Fibroblast of skin of abdomen (primary cell): Measurements from ENCODE around the gene ANKRD52. TPM values are rescaled to one million over a fixed set of nuclear protein-coding genes. Genes with fewer than 3 reads are reported as not detected.
"Not testable (repeated sequence)": the region's sequence is repeated elsewhere in the genome, so short reads cannot be mapped to it uniquely, and the experiment has no call there.

Source experiments
- DNase-seq: peaks from one replicate; pipeline ENCODE4 v3.0.0-alpha.2; 2013
- polyA plus RNA-seq, 2 experiments: library from polyadenylated mRNA; unstranded; fragments of 120-200 nt; gene quantifications; one replicate each; pipeline ENCODE4 v1.2.1, GENCODE V29; 2013; ENCODE audit not compliant: insufficient read length in 2 of 2

Gene ANKRD52
- 36.1 TPM for polyA plus RNA-seq (2013, experiment 1 of 2; ENCODE audit: insufficient read length)
- 36.9 TPM for polyA plus RNA-seq (2013, experiment 2 of 2; ENCODE audit: insufficient read length)

DNA sequence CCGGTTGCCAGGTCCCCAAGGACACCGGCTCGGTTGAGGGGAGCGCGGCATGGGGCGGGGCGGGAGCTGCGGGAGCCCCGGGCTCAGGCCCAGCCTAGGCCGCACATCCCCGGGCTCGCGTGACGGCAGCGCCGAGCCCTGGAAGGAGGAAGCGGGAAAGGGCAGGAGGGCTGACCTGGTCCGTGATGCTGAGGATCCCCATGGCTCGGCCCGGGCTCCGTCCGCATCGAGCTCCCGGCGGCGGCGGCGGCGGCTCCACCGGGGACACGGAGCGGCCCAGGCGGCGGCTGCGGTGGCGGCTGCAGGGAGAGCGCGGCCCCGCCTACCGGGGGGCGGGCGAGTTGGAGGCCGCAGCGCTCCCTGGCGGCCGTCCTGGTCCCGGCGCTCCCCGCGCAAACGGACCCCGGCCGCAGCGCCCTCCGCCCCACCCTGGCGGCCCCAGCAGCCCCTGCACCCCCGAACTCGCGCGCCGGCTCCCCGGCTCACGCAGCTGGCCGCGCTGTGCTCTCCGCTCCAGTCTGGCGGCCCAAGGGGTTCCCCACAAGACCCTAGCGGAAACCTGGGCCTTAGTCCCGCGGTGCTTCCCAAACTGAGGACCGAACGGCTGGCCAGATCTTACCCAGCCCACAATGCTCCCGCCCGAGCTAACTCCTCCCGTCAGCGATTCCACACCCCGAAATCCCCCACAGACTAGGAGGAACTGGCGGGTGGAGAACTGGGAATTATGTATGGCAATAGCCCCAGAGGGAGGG is at the start of gene ANKRD52:
Gene ANKRD52, minus strand, starts transcription at position 317 of the 752 bp plus-strand sequence. Its CDS starts 115 bp downstream, at position 202.
- DNase-seq: peak; percentile 80

DNA sequence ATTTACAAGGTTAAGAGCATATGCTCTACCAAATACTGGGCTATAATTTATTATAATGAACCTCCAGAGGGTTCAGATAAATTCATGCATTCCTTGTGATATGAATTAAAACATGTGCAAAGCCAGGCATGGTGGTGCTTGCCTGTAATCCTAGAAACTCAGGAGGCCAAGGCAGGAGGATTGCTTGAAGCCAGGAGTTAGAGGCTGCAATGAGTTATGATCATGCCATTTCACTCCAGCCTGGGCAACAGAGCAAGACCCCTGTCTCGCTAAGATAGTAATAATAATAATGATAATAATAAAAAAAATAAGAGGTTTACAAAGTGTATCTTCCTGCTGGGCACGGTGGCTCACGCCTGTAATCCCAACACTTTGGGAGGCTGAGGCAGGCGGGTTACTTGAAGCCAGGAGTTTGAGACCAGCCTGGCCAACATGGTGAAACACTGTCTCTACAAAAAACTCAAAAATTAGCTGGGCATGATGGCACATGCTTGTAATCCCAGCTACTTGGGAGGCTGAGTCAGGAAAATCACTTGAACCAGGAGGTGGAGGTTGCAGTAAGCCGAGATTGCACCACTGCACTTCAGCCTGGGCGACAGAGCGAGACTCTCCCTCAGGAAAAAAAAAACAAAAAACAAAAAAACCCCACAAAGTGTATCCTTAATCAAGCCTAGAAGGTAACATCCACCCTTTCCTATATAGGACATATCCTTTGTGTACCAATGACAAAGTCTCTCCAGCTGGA is 49.2 kb upstream of the ANKRD52 start:
- DNase-seq: no peak

DNA sequence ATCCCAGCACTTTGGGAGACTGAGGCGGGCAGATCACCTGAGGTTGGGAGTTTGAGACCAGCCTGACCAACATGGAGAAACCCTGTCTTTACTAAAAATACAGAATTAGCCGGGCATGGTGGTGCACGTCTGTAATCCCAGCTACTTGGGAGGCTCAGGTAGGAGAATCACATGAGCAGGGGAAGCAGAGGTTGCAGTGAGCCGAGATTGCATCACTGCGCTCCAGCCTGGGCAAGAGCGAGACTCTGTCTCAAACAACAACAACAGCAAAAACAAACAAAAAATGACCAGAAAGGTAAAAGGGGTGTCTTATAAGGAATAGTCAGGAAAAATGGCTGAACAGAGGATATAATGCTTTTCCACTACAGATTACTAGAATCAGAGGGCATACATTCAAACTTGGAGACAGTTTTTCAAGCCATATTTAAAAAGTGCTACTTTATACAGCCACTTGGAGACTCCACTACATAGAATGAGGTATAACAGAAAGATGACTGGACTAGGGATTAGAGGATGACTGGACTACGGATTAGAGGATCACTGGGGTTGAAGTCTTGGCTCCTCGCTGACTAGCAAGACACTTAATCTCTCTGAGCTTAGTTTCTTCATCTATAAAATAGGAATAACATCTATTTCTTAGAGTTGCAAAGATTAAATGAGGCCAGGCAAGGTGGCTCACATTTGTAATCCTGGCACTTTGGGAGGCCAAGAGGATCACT is 46.8 kb upstream of the ANKRD52 start:
- DNase-seq: no peak

DNA sequence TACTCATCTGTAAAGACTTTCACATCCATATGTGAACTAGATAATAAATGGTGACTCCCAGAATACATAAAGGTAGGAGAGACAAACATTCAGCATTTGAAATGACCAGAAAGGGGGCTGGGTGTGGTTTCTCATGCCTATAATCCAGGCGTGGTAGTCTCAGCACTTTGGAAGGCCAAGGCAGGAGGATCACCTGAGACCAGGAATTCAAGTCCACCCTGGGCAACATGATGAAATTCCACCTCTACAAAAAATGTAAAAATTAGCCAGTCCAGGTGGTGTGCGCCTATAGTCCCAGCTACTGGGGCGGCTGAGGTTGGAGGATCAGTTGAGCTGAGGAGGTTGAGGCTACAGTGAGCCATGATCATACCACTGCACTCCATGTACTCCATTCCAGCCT is 46.1 kb upstream of the ANKRD52 start:
- no peak for DNase-seq

DNA sequence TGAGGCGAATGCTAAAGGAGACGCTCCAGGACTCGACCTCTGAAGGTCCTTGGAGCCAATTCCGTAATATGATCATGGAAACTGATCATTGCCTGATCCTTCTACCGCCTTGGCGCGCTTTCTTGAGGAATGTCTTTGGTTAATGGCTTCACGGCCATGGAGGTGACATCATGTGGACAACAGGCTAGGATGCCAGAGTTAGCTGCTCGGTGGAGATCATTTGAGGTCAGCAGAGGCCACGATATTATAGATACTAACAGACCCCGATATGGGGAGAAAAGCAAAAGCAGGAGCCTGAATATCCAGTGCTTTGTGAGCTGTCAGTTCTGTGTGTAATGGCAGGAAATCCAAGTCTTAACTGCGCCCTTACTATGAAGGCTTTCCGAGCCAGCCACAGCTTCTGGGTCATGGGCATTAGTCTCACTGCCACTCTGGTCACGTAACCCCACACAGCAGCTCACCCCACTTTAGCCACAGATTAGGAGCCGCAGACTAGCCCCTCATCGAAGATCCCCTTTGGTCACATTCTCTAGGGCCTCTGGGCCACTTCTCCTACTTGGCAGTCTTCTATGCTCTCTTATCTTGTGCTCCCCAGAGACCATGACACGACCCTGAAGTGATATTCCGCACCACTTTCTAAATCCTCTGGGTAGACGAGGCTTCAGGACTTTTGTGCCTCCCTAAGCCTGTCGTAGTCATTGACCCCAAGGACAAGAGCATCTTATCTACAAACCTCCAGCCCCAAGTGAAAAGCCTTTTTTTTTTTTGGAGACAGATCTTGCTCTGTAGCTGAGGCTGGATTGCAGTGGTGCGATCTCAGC is 42.7 kb upstream of the ANKRD52 start:
- DNase-seq: no peak

DNA sequence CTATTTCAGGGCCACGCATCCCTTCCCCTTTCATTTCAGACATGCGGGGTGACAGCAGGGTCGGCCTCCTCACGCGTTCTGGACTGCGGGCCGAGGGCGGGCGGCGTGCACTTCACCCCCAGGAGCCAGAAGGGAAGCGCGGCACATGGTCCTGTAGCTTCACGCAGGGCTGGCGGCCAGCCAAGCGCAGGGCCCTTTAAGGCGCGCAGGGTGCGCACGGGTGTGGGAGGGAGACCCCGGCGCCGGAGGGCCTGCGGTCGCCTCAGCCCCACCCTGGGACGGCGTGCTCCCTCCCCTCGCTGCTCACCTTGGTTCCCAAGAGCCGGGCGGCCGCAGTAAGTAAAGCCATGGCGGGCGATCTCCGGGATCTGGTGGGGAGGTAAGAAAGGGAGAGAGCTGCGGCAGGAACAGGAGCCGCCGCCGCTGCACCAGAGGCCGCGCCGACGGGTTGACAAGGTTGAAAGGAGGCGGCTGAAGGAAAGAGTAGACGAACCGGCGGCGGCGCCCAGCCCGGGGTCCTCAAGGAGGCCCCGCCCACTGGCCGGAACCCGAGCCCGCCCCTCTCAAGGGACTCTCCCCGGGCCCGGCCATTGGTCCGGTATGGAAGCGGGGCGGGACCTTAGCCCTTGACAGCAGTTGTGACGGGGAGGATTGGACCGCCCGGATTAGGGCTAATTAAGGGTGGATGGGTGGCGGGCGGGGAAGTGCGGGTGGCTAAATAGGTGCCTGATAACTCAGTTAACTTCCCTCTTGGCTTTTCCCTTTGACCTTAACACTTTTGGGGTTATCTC is 41.9 kb upstream of the ANKRD52 start, which contains the start of gene CS:
Gene CS, minus strand, starts transcription at position 478 of the 791 bp plus-strand sequence. Its CDS starts 129 bp downstream, at position 349.
- peak; percentile 98 for DNase-seq

DNA sequence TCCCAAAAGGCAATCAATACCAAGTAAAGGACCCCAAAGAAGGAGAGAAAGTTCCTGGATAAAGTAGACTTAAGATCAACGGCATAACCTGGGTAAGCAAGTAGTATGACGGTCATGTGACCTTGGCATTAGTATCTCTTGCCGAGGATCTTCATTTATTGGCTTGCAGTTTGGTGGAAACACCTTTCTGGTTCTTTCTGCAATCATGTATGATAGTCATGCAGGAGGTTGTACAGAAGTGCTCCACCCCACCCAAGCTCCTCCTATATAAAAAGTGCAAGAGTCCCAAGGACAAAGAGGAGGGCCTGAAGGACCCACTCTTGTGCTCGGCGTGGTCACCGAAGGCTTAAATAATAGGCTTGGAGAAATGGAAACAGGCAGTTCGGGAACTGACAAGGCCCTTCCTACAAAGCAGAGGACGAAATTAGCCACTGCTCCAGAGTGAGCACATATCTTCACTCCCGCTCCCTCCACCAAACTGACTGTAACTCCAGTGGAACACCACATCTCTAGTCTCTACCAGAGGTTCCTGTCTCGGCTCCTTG is 41.2 kb upstream of the ANKRD52 start:
- DNase-seq: no peak

DNA sequence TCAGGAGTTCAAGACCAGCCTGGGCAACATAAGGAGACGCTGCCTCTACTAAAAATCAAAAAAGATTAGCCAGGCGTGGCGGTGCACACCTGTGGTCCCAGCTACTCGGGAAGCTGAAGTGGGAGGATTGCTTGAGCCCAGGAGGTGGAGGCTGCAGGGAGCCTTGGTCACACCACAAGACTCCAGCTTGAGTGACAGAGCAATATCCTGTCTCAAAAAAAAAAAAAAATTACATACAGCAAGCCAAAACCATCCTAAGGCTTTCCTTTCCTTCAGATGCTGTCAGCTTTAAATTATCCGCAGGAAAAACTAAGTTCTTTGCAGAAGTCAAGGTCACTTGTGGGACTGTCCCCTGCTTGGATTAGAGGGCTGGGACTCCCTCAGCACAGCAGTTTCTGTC is 40.6 kb upstream of the ANKRD52 start:
- DNase-seq: no peak

DNA sequence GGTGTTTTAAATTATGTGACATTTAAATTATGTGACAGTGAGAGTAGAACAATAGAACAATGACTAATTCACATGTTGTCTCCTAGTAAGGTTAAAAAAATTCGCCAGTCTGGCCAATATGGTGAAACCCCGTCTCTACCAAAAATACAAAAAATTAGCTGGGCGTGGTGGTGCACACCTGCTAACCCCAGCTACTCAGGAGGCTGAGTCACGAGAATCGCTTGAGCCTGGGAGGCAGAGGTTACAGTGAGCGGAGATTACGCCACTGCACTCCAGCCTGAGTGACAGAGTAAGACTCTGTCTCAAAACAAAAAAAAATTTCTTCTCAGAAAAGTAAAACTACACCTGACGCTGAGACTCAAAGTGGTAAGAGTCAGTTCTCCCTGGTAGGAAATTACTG is 39.2 kb upstream of the ANKRD52 start:
- DNase-seq: no peak

DNA sequence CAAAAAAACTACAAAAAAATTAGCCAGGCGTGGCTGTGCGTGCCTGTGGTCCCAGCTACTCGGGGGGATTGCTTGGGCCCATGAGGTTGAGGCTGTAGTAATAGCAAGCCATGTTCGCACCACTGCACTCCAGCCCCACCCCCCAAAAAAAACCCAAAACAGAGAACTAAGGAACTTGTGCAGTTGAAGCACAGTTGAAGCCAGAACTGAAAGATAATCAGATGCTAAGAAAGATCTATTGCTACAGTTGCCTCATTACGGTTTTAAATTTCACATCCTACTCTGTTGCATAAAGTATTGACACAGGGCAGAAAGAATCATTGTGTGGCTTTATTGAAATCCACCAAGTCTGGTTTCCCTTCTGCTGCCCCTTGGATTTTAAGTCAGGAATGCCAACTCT is 38.1 kb upstream of the ANKRD52 start:
- DNase-seq: no peak

DNA sequence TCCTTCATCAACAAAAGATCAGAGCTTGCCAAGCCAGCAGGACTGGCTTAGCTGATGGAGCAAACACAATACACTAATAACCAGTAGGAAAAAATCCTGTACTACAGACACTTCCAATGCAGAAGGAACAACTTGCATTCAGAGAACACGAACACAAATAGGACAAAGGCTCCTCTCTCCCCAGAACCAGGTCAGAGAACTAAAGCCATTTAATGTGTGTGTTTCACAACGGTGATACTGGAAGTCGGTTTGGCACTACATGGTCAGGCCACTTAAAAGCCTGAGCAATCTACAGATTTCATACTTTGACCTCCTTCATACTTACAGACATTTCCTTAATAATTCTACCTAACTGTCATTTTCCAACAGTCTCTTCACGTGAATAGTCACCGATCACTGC is 35.6 kb upstream of the ANKRD52 start:
- DNase-seq: no peak

DNA sequence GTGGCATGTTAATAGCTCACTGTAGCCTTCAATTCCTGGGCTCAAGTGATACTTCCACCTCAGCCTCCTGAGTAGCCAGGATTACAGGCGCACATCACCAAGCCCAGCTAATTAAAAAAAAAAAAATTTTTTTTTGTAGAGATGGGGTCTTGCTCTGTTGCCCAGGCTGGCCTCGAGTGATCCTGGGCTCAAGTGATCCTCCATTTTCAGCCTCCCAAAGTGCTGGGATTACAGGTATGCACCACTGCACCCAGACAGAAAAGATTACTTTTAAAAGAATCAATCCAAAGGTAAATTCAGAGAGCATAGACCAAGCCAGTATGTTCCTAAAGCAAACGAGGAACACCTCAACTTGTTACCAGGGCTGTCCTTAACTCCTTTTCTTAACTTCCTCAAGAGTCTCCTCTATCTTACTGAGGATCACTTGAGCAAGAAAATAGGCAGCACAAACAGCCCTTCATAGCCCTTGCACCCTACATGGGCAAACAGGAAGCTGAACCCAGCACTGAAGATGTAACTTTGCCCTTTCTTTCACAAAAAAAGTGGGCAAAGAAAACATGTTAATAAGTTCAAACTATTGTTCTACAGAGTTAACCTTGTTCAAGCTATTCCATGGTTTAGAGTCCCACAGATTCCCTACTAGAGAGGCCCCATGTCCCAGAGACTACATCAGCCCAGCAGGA is 30.7 kb upstream of the ANKRD52 start:
- DNase-seq: no peak

DNA sequence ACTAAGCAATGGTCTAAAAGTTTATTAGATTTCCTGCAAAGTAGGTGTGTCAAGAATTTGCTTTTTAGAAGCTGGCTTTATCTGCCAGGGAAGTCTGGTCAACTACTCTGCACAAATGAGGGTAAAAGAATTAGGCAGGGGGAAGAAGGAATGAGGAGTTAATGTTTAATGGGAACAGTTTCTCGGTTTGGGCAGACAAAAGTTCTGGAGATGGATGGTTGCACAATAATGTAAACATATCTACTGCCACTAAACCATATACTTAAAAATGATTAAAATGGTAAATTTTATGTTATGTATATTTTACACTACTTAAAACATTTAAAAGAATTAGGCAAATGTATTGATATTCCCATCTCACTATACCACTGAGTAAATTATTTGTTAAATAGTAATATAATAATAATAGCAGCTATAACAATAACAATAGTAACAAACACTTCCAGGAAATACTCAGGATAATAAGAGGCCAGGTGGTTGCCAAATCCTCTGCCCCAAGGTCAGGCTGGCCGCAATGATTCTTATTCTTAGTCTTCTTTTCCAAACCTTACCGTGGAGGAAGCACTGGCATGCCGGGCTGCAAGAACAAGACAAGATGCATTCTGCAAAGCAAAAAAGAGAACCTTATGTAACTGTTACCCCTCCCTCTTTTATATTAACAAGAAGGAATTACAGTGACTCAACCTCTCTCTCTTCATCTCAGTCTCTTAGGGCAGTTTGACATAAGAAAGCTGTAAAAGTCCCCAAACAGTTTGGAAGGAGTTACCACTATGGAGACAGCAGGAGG is 28.1 kb upstream of the ANKRD52 start:
- no peak for DNase-seq

DNA sequence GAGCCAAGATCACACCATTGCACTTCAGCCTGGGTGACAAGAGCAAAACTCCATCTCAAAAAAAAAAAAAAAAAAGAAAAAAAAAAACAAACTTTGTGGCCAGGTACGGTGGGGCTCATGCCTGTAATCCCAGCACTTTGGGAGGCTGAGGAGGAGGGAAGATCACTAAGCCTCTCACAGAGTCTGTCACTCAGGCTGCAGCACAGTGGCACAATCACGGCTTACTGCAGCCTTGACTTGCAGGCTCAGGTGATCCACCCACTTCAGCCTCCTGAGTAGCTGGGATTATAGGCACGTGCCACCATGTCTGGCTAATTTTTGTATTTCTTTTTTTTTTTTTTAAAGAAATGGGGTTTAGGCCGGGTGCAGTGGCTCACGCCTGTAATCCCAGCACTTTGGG is 26.1 kb upstream of the ANKRD52 start:
- DNase-seq: not testable (repeated sequence)

DNA sequence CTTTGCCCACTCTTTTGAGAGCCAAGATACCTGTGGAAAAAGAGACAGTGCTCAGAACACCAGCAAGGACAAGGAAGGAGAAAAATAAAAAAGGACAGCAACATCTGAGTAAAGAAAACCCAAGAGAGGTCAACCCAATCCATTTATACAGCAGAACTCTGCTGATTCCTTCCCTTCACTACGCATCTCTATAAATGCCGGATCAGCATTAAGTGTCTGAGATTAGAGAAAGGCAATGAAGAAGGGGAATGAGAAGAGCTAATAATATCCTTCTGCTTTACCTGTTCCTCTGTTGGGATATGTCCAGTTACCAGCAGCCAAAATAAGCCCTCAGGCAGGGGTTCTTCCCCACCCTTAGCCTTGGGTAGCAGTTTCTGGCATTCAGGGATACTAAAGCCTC is 24.4 kb upstream of the ANKRD52 start:
- DNase-seq: no peak

DNA sequence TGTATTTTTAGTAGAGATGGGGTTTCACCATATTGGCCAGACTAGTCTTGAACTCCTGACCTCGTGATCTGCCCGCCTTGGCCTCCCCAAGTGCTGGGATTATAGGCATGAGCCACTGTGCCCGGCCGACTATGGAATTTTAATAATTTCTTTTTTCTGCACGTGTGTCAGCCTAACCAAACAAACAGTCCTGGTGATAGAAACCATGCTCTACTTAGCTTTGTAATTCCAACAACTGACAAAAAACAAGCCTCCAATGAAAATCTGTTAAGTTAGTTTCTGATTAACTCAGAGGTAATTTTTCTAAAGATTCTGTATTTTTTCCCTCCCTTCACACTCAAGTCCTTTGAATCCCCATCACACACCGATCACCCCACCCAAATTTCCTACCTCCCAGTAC is 23.8 kb upstream of the ANKRD52 start:
- no peak for DNase-seq

DNA sequence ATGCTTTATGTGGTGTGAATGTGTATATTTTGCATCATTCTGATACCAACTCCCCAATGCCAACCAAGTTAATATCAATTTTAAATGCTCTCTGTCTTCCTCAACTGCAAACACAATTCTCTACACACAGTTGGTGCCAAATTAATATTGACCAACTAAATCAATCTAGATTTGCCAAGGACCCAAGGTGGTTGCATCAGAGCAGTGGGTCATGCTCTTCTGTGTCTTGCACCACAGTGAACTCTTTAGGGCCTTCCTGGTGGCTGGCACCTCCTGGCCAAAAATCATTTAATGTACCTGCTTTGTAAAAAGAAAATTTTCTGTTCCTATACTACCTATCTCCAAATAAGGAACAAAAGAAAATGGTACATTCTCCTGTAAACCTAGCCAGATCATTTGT is 22.7 kb upstream of the ANKRD52 start:
- DNase-seq: no peak

DNA sequence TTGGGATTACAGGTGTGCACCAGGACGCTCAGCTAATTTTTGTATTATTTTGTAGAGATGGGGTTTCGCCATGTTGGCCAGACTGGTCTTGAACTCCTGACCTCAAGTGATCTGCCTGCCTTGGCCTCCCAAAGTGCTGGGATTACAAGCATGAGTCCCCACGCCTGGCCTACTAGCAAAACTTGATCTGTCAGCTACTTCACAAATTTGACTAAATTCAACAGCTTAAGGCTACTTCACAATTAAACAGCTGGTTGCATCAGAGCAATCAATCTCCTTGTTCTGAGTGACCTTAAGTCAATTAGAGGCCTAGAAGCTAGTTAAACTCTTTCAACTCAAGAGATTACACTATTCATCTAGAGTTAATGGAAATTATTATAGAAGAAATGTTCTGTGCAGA is 20.7 kb upstream of the ANKRD52 start:
- no peak for DNase-seq

DNA sequence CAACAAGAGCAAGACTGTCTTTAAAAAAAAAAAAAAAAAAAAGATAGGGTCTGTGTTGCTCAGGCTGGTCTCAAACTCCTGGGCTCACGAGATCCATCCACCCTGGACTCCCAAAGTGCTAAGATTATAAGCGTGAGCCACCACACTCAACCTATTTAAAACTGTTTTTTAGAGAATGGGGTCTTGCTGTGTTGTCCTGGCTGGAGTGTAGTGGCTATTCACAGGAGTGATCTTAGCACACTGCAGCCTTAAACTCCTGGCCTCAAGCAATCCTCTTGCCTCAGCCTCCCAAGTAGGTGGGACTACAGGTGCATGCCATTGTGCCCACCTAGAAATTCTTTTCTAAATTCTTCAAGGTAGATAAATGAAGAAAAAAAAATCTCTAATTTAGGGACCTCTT is 16.1 kb upstream of the ANKRD52 start:
- DNase-seq: no peak

DNA sequence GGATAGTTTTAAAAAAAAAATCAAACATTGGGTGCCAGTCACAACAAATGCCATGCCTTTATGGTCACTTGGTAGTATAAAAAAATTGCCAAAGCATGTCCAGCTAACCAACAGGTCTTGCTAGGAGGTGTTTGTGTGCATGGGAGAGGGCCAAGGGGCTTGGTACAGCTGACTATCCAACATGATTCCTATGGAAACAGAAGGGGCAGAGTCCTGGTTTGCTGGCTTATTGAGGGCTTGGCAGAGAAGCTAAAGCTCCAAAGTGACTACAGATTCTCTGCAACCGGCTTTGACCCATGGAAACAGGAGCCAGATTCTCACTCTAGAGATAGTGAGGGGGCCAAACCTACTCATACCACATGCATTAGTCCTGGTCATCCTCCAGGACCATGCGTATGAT is 14.3 kb upstream of the ANKRD52 start:
- not testable (repeated sequence) for DNase-seq
